Tibial artery (tissue), 4 donors: ENCODE data around the gene LMAN2L.

ENCODE experiments used
- DNase-seq, 2 donors: peaks; one replicate each; pipeline ENCODE4 v3.0.0-alpha.2; 2019
- H3K27ac ChIP-seq, 2 donors: fragments of 200-600 bp; sonication (generic) in 1 of 2; 1 replicate in 1 of 2; 2 replicates in 1 of 2; pipeline ENCODE4 v1.5.1; 2018 to 2019; ENCODE audit warnings: mild to moderate bottlenecking in 1 of 2
- H3K27me3 ChIP-seq, 2 donors: fragments of 200-600 bp; sonication (generic) in 1 of 2; one replicate each; pipeline versions ENCODE4 v1.5.1 to v1.6.0; 2016 to 2019
- H3K36me3 ChIP-seq, 3 donors: fragments of 200-600 bp; sonication (generic) in 2 of 3; one replicate each; pipeline ENCODE4 v1.5.1; 2016 to 2019; ENCODE audit warnings: mild to moderate bottlenecking in 2 of 3
- H3K4me1 ChIP-seq, 4 donors: fragments of 200-600 bp; sonication (generic) in 2 of 4; 1 replicate in 3 of 4; 2 replicates in 1 of 4; pipeline ENCODE4 v1.5.1; 2016 to 2019
- H3K4me3 ChIP-seq, 2 donors: fragments of 200-600 bp; sonication (generic) in 1 of 2; 1 replicate in 1 of 2; 2 replicates in 1 of 2; pipeline ENCODE4 v1.5.1; 2018 to 2019; ENCODE audit warnings: mild to moderate bottlenecking in 2 of 2
- H3K9me3 ChIP-seq, 3 donors: fragments of 200-600 bp; sonication (generic) in 1 of 3; one replicate each; pipeline ENCODE4 v1.5.1; 2016 to 2019
- intact Hi-C: fragments of 100-400 bp; cut with DNase I; formaldehyde crosslinking; loops from one replicate; pipeline ENCODE4 v1.15.0; 2023; ENCODE audit warnings: low total_unique reads
- TF ChIP-seq, protein P1 (sequence below), 2 experiments: fragments of 200-600 bp in 1 of 2; fragments of 450-650 bp in 1 of 2; IDR thresholded peaks; one replicate each; pipeline ENCODE4 v1.5.1; 2017 to 2019; ENCODE audit warnings: antibody characterized with exemption in 2 of 2, mild to moderate bottlenecking in 1 of 2, moderate library complexity in 1 of 2

LMAN2L gene

GRCh38 chr2:96769814-96770213 is 29.9 kb upstream of the LMAN2L start:
- Histone ChIP-seq H3K27me3 (no peaks in the 10 kb centered on the region), H3K9me3 (no peaks in the 10 kb centered on the region), H3K36me3 (peaks cover 0 to 11% (median 0%) of the 10 kb centered on the region in 3 donors), H3K27ac (no peak overlapping the region), H3K4me1 (peaks cover 0 to 32% (median 2%) of the 10 kb centered on the region in 4 donors), H3K4me3 (no peak overlapping the region)
- intact Hi-C loops: no loop called here
- DNase-seq: peak; percentile 65 to 74
- TF ChIP-seq, protein P1, sequence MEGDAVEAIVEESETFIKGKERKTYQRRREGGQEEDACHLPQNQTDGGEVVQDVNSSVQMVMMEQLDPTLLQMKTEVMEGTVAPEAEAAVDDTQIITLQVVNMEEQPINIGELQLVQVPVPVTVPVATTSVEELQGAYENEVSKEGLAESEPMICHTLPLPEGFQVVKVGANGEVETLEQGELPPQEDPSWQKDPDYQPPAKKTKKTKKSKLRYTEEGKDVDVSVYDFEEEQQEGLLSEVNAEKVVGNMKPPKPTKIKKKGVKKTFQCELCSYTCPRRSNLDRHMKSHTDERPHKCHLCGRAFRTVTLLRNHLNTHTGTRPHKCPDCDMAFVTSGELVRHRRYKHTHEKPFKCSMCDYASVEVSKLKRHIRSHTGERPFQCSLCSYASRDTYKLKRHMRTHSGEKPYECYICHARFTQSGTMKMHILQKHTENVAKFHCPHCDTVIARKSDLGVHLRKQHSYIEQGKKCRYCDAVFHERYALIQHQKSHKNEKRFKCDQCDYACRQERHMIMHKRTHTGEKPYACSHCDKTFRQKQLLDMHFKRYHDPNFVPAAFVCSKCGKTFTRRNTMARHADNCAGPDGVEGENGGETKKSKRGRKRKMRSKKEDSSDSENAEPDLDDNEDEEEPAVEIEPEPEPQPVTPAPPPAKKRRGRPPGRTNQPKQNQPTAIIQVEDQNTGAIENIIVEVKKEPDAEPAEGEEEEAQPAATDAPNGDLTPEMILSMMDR (IDR thresholded peaks at IDR 0.05): no peak

- Histone ChIP-seq H3K4me1 (peaks cover 0 to 48% (median 15%) of the 10 kb centered on the region in 4 donors), H3K9me3 (no peaks in the 10 kb centered on the region), H3K27me3 (no peaks in the 10 kb centered on the region), H3K36me3 (peaks cover 0 to 11% (median 0%) of the 10 kb centered on the region in 3 donors), H3K4me3 (no peak overlapping the region), H3K27ac (no peak overlapping the region)
- no peak for DNase-seq
- intact Hi-C loops: no loop called here
- TF ChIP-seq, protein P1 (IDR thresholded peaks at IDR 0.05): no peak
Measured at GRCh38 chr2:96768083-96768561, 28.3 kb upstream of the LMAN2L start.

DNA sequence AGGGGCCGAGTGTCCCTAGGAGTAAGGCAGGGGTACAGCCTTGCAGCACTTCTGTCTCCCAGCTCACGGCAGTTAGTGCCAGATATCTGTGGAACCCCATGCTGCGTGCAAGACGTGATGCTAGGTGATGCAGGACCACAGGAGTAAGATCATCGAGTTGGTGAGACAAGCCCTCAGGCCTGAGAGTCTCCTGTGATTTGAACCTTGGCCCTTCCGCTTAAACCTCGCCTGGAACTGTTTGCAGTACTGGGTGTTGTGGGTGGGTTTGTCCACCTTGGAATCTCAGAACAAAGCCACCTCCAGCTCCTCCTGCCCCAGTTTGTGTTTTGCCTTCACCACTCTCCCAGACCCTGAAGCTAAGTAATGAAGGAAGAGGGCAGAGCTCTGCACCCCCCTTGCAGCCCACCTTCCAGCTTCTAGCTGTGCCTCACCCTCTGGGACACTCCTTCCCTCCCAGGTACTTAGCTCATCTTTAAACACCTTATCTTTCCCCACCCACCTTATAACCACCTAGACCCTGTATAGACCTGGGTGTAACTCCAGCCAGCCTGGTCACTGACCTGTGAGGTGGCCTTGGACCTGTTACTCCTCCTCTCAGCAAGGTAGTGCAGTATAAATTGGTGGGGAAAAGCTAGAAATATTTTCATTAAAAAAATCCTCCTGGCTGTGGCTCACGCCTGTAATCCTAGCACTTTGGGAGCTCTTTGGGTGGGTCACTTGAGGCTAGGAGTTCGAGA is 27.4 kb upstream of the LMAN2L start:
- no peaks in the 10 kb centered on the region for H3K9me3 ChIP-seq
- H3K4me3 ChIP-seq: no peak overlapping the region
- DNase-seq: no peak
- no peaks in the 10 kb centered on the region for H3K27me3 ChIP-seq
- intact Hi-C loops: no loop called here
- peaks cover 0 to 11% (median 0%) of the 10 kb centered on the region in 3 donors for H3K36me3 ChIP-seq
- TF ChIP-seq, protein P1 (IDR thresholded peaks at IDR 0.05): no peak
- H3K27ac ChIP-seq: no peak overlapping the region
- peaks cover 0 to 49% (median 23%) of the 10 kb centered on the region in 4 donors for H3K4me1 ChIP-seq

DNA sequence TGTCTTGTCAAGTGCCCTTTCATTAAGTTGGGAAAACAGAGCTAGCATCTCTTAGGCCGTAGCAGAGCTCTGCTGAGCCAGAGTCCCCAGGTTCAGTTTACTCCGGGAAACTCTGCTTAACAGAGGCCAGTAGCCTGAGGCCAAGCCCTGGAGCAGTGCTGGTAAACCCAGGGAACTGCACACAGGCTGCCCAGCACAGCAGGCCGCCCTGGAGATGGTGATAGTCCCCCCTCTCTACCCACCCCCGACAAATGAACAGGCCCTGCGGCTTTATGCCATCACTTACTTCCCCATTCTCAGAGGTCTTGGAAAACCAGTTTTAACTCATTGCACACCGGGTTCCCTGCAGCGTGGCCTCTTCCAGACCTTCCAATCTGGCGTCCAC is 24.4 kb upstream of the LMAN2L start:
- Histone ChIP-seq H3K4me3 (peak overlapping the region; percentile 40 to 78), H3K36me3 (peaks cover 0 to 11% (median 0%) of the 10 kb centered on the region in 3 donors), H3K27ac (peak overlapping the region; percentile 52 to 61), H3K4me1 (peaks cover 0 to 51% (median 38%) of the 10 kb centered on the region in 4 donors), H3K27me3 (no peaks in the 10 kb centered on the region), H3K9me3 (no peaks in the 10 kb centered on the region)
- intact Hi-C loops: loop anchor here (5.0 kb wide), 1 partner anchor 127 kb away; the partner anchor contains the start of gene KANSL3
- DNase-seq: peak in 1 of 2 donors; percentile 37
- TF ChIP-seq, protein P1 (IDR thresholded peaks at IDR 0.05): no peak

DNA sequence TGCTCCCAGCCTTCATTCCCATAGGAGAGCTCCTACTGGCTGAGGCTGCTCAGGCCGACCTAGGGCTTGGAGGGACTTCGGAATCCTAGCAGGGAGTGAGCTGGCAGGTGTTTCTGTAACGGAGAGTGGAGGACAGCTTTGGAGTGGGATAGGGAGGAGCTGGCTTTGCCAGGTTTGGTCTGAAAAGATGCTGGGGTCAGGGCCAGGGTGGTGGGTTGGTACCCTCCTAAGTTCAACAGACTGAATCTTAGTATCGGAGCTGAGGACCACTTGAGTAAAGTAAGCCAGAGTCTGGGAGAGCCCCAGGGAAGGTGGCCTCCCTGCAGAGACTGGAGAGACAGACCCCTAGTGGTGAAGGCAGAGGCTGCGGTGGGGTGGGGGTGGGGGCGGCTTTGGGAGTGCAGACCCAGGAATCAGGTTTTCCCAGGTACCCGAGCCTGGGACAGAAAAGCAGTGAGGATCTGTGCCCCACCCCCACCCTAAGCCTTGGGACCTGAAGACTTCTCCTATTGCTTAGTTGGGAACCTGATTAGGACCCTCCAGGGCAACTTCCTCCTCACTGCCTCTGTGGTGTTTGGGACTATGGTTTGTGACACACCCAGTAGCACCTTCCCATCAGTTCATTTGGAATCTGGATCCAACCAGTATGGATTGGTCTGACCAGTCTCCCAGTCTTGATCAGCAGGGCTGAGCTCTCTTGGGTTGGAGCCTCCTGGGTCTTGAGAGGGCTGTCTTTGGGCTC is 23.8 kb upstream of the LMAN2L start:
- H3K27ac ChIP-seq: peak overlapping the region; percentile 52 to 61
- H3K4me1 ChIP-seq: peaks cover 0 to 51% (median 38%) of the 10 kb centered on the region in 4 donors

More for the DNA sequence above, 23.8 kb upstream of the LMAN2L start:
- no peak for DNase-seq
- Histone ChIP-seq H3K36me3 (peaks cover 0 to 11% (median 0%) of the 10 kb centered on the region in 3 donors), H3K9me3 (no peaks in the 10 kb centered on the region), H3K27me3 (no peaks in the 10 kb centered on the region), H3K4me3 (peak overlapping the region; percentile 40 to 78)
- TF ChIP-seq, protein P1 (IDR thresholded peaks at IDR 0.05): peak; percentile 16 to 44
- intact Hi-C loops: loop anchor here (5.0 kb wide), 1 partner anchor 126 kb away; the partner anchor contains the start of gene KANSL3
